ENCODE data around the gene CAMK2A. TPM values are rescaled to one million over a fixed set of nuclear protein-coding genes. Genes with fewer than 3 reads are reported as not detected.
"Not testable (repeated sequence)": the region's sequence is repeated elsewhere in the genome, so short reads cannot be mapped to it uniquely, and the experiment has no call there.

CAMK2A gene
- total RNA-seq, 1 experiment from 2014 or later, result not detected

GRCh38 chr5:150234576-150235499, 54.7 kb downstream of the CAMK2A start:
- Mint-ChIP-seq H3K9me3 (ENCODE audit: low read depth, unreplicated experiment) (no peaks in the 10 kb centered on the region), H3K27me3 (ENCODE audit: unreplicated experiment) (peaks cover 28% of the 10 kb centered on the region), H3K4me3 (ENCODE audit: low read depth, unreplicated experiment) (no peak overlapping the region), H3K36me3 (ENCODE audit: insufficient read depth, unreplicated experiment) (no peaks in the 10 kb centered on the region), H3K27ac (ENCODE audit: unreplicated experiment) (no peak overlapping the region), H3K4me1 (ENCODE audit: low read depth, unreplicated experiment) (no peaks in the 10 kb centered on the region)
- intact Hi-C loops (cut with micrococcal nuclease; ENCODE audit: unreplicated experiment), result no loop called here
- CTCF ChIA-PET, result no interaction called here
- DNase-seq, result no peak
- BruUV-seq (replicated peaks), result no TSS peak
- no peak for TF ChIP-seq CTCF (IDR thresholded peaks at IDR 0.05; ENCODE audit: unreplicated experiment)

GRCh38 chr5:150233706-150234105, 55.9 kb downstream of the CAMK2A start:
- H3K27me3 Mint-ChIP-seq (ENCODE audit: unreplicated experiment), result peaks cover 24% of the 10 kb centered on the region
- CTCF ChIA-PET, result interaction anchor here (0.8 kb wide), 1 partner anchor 170 kb away, joined by 3 read pairs; no protein-coding TSS in a partner anchor
- not testable (repeated sequence) for BruUV-seq (replicated peaks)

DNA sequence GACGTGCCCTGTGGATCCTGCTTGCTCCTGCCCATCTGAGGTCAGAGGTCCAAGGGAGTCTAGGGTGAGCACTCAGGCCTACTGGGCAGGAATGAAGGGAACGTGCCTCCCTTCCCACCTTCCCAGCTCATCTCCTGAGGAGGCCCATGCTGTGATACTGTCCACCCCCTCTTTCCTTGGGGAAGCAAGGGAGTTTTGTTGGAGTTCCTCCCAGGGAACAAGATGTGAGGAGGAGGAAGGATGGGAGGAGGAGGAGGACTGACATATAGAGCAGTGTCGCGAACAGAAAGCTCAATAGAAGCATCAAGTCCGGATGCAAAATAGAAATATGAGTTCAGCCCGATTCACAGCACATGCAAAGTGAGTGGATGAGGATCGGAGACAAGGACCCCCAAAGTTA, 58.7 kb downstream of the CAMK2A start:
- no TSS peak for BruUV-seq (replicated peaks)
- Mint-ChIP-seq H3K4me1 (ENCODE audit: low read depth, unreplicated experiment) (no peaks in the 10 kb centered on the region), H3K27ac (ENCODE audit: unreplicated experiment) (no peak overlapping the region), H3K9me3 (ENCODE audit: low read depth, unreplicated experiment) (no peaks in the 10 kb centered on the region), H3K4me3 (ENCODE audit: low read depth, unreplicated experiment) (no peak overlapping the region), H3K36me3 (ENCODE audit: insufficient read depth, unreplicated experiment) (no peaks in the 10 kb centered on the region), H3K27me3 (ENCODE audit: unreplicated experiment) (peaks cover 28% of the 10 kb centered on the region)
- TF ChIP-seq CTCF (IDR thresholded peaks at IDR 0.05; ENCODE audit: unreplicated experiment), result no peak
- CTCF ChIA-PET, result interaction anchor here (0.6 to 0.8 kb wide), 2 partner anchors 13 to 103 kb away, joined by 3 to 7 read pairs; no protein-coding TSS in a partner anchor
- no peak for DNase-seq
- intact Hi-C loops (cut with micrococcal nuclease; ENCODE audit: unreplicated experiment), result no loop called here

More at GRCh38 chr5:150233706-150234105, 55.9 kb downstream of the CAMK2A start:
- H3K27ac Mint-ChIP-seq (ENCODE audit: unreplicated experiment); intact Hi-C loops (cut with micrococcal nuclease; ENCODE audit: unreplicated experiment); H3K36me3 Mint-ChIP-seq (ENCODE audit: insufficient read depth, unreplicated experiment); H3K4me3 Mint-ChIP-seq (ENCODE audit: low read depth, unreplicated experiment); H3K9me3 Mint-ChIP-seq (ENCODE audit: low read depth, unreplicated experiment); H3K4me1 Mint-ChIP-seq (ENCODE audit: low read depth, unreplicated experiment); DNase-seq: not testable (repeated sequence)

- H3K27me3 Mint-ChIP-seq (ENCODE audit: unreplicated experiment), result peaks cover 19% of the 10 kb centered on the region
- no TSS peak for BruUV-seq (replicated peaks)
- no peak for DNase-seq
- CTCF ChIA-PET, result no interaction called here
- no peaks in the 10 kb centered on the region for H3K4me1 Mint-ChIP-seq (ENCODE audit: low read depth, unreplicated experiment)
- no peak for TF ChIP-seq CTCF (IDR thresholded peaks at IDR 0.05; ENCODE audit: unreplicated experiment)
- intact Hi-C loops (cut with micrococcal nuclease; ENCODE audit: unreplicated experiment), result no loop called here
- H3K9me3 Mint-ChIP-seq (ENCODE audit: low read depth, unreplicated experiment), result no peaks in the 10 kb centered on the region
- no peak overlapping the region for H3K4me3 Mint-ChIP-seq (ENCODE audit: low read depth, unreplicated experiment)
- no peak overlapping the region for H3K27ac Mint-ChIP-seq (ENCODE audit: unreplicated experiment)
- no peaks in the 10 kb centered on the region for H3K36me3 Mint-ChIP-seq (ENCODE audit: insufficient read depth, unreplicated experiment)
These were observed 60.0 kb downstream of the CAMK2A start for GRCh38 chr5:150229571-150229970.
